HG02870 (cell line): Measurements from ENCODE around the gene GBX1.
A peak's percentile ranks its signal among the peaks of the same experiment; 100 is the strongest.

ENCODE experiments used
- ATAC-seq: cut with Tn5 transposase; IDR thresholded peaks from one replicate; pipeline ENCODE4 v1.9.1; 2021; ENCODE audit warnings: mild to moderate bottlenecking, moderate library complexity; ENCODE audit not compliant: unreplicated experiment

GBX1 gene

GRCh38 chr7:151174246-151175046 is 7.0 kb upstream of the GBX1 start:
- no peak for ATAC-seq

GRCh38 chr7:151173386-151174245 is 6.1 kb upstream of the GBX1 start:
- no peak for ATAC-seq

- peak; percentile 71 for ATAC-seq
These were observed 5.0 kb upstream of the GBX1 start for GRCh38 chr7:151172273-151173141.

- no peak for ATAC-seq
These were observed 1.3 kb upstream of the GBX1 start for GRCh38 chr7:151168787-151169162.

GRCh38 chr7:151168003-151168786 is 701 bp upstream of the GBX1 start:
- ATAC-seq = no peak

GRCh38 chr7:151166629-151167196 is 781 bp downstream of the GBX1 start:
- no peak for ATAC-seq

GRCh38 chr7:151161757-151162156 is 5.7 kb downstream of the GBX1 start:
- ATAC-seq = no peak

- ATAC-seq = no peak
These were observed 9.7 kb downstream of the GBX1 start for GRCh38 chr7:151157645-151158329.

GRCh38 chr7:151152643-151153513 is 14.6 kb downstream of the GBX1 start:
- no peak for ATAC-seq

GRCh38 chr7:151150388-151150787 is 17.1 kb downstream of the GBX1 start:
- ATAC-seq = no peak

- no peak for ATAC-seq
These were observed 18.9 kb downstream of the GBX1 start for GRCh38 chr7:151148319-151149259.

GRCh38 chr7:151146761-151147160 is 20.7 kb downstream of the GBX1 start:
- no peak for ATAC-seq

- ATAC-seq = no peak
These were observed 23.1 kb downstream of the GBX1 start for GRCh38 chr7:151144387-151144786.

- no peak for ATAC-seq
These were observed 24.1 kb downstream of the GBX1 start for GRCh38 chr7:151143261-151144015.

GRCh38 chr7:151142686-151143040 is 24.8 kb downstream of the GBX1 start:
- ATAC-seq = no peak

GRCh38 chr7:151141855-151142685 is 25.4 kb downstream of the GBX1 start:
- no peak for ATAC-seq
